HEK293 (cell line): ENCODE measurements around the gene STX4.

Experiments used
- ATF2 ChIP-seq: fragments of 450-650 bp; formaldehyde crosslinking; IDR thresholded peaks from 2 replicates; pipeline ENCODE4 v1.5.1; 2016; ENCODE audit warnings: missing biosample characterization, missing genetic modification characterization, low read depth
- GLIS2 ChIP-seq: fragments of 450-650 bp; formaldehyde crosslinking; IDR thresholded peaks from 2 replicates; pipeline ENCODE4 v1.5.1; 2016; ENCODE audit warnings: missing biosample characterization, missing genetic modification characterization
- INSM2 ChIP-seq: fragments of 450-650 bp; formaldehyde crosslinking; IDR thresholded peaks from 2 replicates; pipeline ENCODE4 v1.5.1; 2016; ENCODE audit warnings: missing biosample characterization, missing genetic modification characterization
- KLF17 ChIP-seq: fragments of 450-650 bp; formaldehyde crosslinking; IDR thresholded peaks from 2 replicates; pipeline ENCODE4 v1.5.1; 2016; ENCODE audit warnings: missing biosample characterization, missing genetic modification characterization
- PRDM10 ChIP-seq: fragments of 450-650 bp; formaldehyde crosslinking; IDR thresholded peaks from 2 replicates; pipeline ENCODE4 v1.5.1; 2016; ENCODE audit warnings: missing biosample characterization, missing genetic modification characterization
- PRDM6 ChIP-seq: fragments of 450-650 bp; formaldehyde crosslinking; IDR thresholded peaks from 2 replicates; pipeline ENCODE4 v1.5.1; 2017; ENCODE audit warnings: missing biosample characterization, missing genetic modification characterization
- TSHZ1 ChIP-seq: fragments of 450-650 bp; formaldehyde crosslinking; IDR thresholded peaks from 2 replicates; pipeline ENCODE4 v1.5.1; 2016; ENCODE audit warnings: missing biosample characterization, missing genetic modification characterization, borderline replicate concordance
- ZBTB21 ChIP-seq: fragments of 450-650 bp; formaldehyde crosslinking; IDR thresholded peaks from 2 replicates; pipeline ENCODE4 v1.5.1; 2017; ENCODE audit warnings: missing biosample characterization, missing genetic modification characterization
- ZBTB8A ChIP-seq: fragments of 450-650 bp; formaldehyde crosslinking; IDR thresholded peaks from 2 replicates; pipeline ENCODE4 v1.5.1; 2016; ENCODE audit warnings: missing biosample characterization, missing genetic modification characterization
- ZEB2 ChIP-seq: fragments of 450-650 bp; formaldehyde crosslinking; IDR thresholded peaks from 2 replicates; pipeline ENCODE4 v1.5.1; 2016; ENCODE audit warnings: missing biosample characterization, missing genetic modification characterization
- ZNF174 ChIP-seq: fragments of 450-650 bp; formaldehyde crosslinking; IDR thresholded peaks from 2 replicates; pipeline ENCODE4 v1.5.0; 2017; ENCODE audit warnings: missing biosample characterization, mild to moderate bottlenecking, missing genetic modification characterization
- ZNF184 ChIP-seq: fragments of 450-650 bp; IDR thresholded peaks from 2 replicates; pipeline ENCODE4 v1.5.1; 2018; ENCODE audit warnings: missing biosample characterization, mild to moderate bottlenecking, missing genetic modification characterization
- ZNF324 ChIP-seq: fragments of 450-650 bp; formaldehyde crosslinking; IDR thresholded peaks from 2 replicates; pipeline ENCODE4 v1.5.1; 2016; ENCODE audit warnings: missing biosample characterization, missing genetic modification characterization
- ZNF350 ChIP-seq: fragments of 450-650 bp; formaldehyde crosslinking; IDR thresholded peaks from 2 replicates; pipeline ENCODE4 v1.5.0; 2017; ENCODE audit warnings: missing biosample characterization, mild to moderate bottlenecking, missing genetic modification characterization
- ZNF521 ChIP-seq: fragments of 450-650 bp; formaldehyde crosslinking; IDR thresholded peaks from 2 replicates; pipeline ENCODE4 v1.5.1; 2017; ENCODE audit warnings: missing biosample characterization, mild to moderate bottlenecking, missing genetic modification characterization
- ZNF544 ChIP-seq: fragments of 450-650 bp; formaldehyde crosslinking; IDR thresholded peaks from 2 replicates; pipeline ENCODE4 v1.5.0; 2017; ENCODE audit warnings: missing biosample characterization, missing genetic modification characterization
- ZNF76 ChIP-seq: fragments of 450-650 bp; formaldehyde crosslinking; IDR thresholded peaks from 2 replicates; pipeline ENCODE4; 2016; ENCODE audit warnings: low read depth, missing biosample characterization, missing genetic modification characterization, borderline replicate concordance
- ZNF843 ChIP-seq: fragments of 450-650 bp; formaldehyde crosslinking; IDR thresholded peaks from 2 replicates; pipeline ENCODE4 v1.5.1; 2016; ENCODE audit warnings: missing biosample characterization, missing genetic modification characterization
- ZSCAN16 ChIP-seq: fragments of 450-650 bp; formaldehyde crosslinking; IDR thresholded peaks from 2 replicates; pipeline ENCODE4 v1.5.1; 2016; ENCODE audit warnings: missing biosample characterization, missing genetic modification characterization

Gene STX4

GRCh38 chr16:31071861-31072260, 38.5 kb downstream of the STX4 start (continued):
- TF ChIP-seq TSHZ1 (tag by site-specific recombination) (0 out of 2 replicates have a peak, but pooled peaks have one; percentile 9), ZBTB8A (tag by site-specific recombination) (no peak), ZNF184 (tag by site-specific recombination) (peak; percentile 32; the same call in 1 of the 2 replicates), ZEB2 (tag by site-specific recombination) (peak; percentile 53), ZNF544 (tag by site-specific recombination) (no peak), INSM2 (tag by site-specific recombination) (peak; percentile 67; the same call in 1 of the 2 replicates), ZNF174 (tag by site-specific recombination) (no peak), ZNF324 (no peak), PRDM6 (no peak; the same call in 1 of the 2 replicates), ZNF350 (tag by site-specific recombination) (no peak), ZNF76 (peak; percentile 28; the same call in 1 of the 2 replicates), ZNF843 (tag by site-specific recombination) (0 out of 2 replicates have a peak, but pooled peaks have one; percentile 28), PRDM10 (tag by site-specific recombination) (peak; percentile 36), KLF17 (tag by site-specific recombination) (peak; percentile 68; the same call in 1 of the 2 replicates), ZSCAN16 (tag by site-specific recombination) (no peak), GLIS2 (no peak), ZNF521 (tag by site-specific recombination) (no peak), ZBTB21 (tag by site-specific recombination) (peak; percentile 91), ATF2 (peak; percentile 83)
